HFF-Myc (cell line): ENCODE results near the gene ELOVL1.

Experiments used
- DNase-seq: peaks from one replicate; pipeline ENCODE4 v3.0.0-alpha.2; 2011; ENCODE audit warnings: low read depth; ENCODE audit errors: extremely low read depth
- H3K4me3 ChIP-seq: replicated peaks from 2 replicates; pipeline ENCODE4 v1.5.1; 2011; ENCODE audit warnings: low read depth, mild to moderate bottlenecking, control low read depth, low read length
- CTCF ChIP-seq: IDR thresholded peaks from 2 replicates; pipeline ENCODE4 v1.5.1; 2012; ENCODE audit warnings: mild to moderate bottlenecking, low read depth, low read length, control low read depth; ENCODE audit errors: missing control alignments

ELOVL1 gene

GRCh38 chr1:43331688-43332087, 36.1 kb downstream of the ELOVL1 start:
- no peak for DNase-seq
- no peak overlapping the region for H3K4me3 ChIP-seq
- TF ChIP-seq CTCF = no peak

- TF ChIP-seq CTCF = no peak
- no peak overlapping the region for H3K4me3 ChIP-seq
- DNase-seq = peak; percentile 79
These were observed 37.6 kb downstream of the ELOVL1 start for GRCh38 chr1:43329995-43330751.

- TF ChIP-seq CTCF = no peak
- DNase-seq = peak; percentile 60
- no peak overlapping the region for H3K4me3 ChIP-seq
These were observed 40.1 kb downstream of the ELOVL1 start for GRCh38 chr1:43327549-43328292.

- no peak for DNase-seq
- no peak for TF ChIP-seq CTCF
- no peak overlapping the region for H3K4me3 ChIP-seq
These were observed 42.4 kb downstream of the ELOVL1 start for GRCh38 chr1:43325381-43325780.

GRCh38 chr1:43324810-43325209, 43.0 kb downstream of the ELOVL1 start:
- DNase-seq = no peak
- H3K4me3 ChIP-seq = no peak overlapping the region
- TF ChIP-seq CTCF = no peak

- no peak overlapping the region for H3K4me3 ChIP-seq
- no peak for TF ChIP-seq CTCF
- DNase-seq = no peak
These were observed 45.3 kb downstream of the ELOVL1 start for GRCh38 chr1:43322506-43322905.
